ENCODE data around the gene THRAP3.

Gene THRAP3

GRCh38 chr1:36327421-36328087, 103.3 kb downstream of the THRAP3 start:
- no peak for DNase-seq

GRCh38 chr1:36328088-36328480, 103.8 kb downstream of the THRAP3 start:
- DNase-seq: no peak

- no peak for DNase-seq
Observed at GRCh38 chr1:36328713-36329112, 104.5 kb downstream of the THRAP3 start.

GRCh38 chr1:36329817-36330216, 105.6 kb downstream of the THRAP3 start:
- DNase-seq: no peak

GRCh38 chr1:36330940-36331339, 106.7 kb downstream of the THRAP3 start:
- no peak for DNase-seq

GRCh38 chr1:36337830-36338229, 113.6 kb downstream of the THRAP3 start:
- DNase-seq: no peak

- peak; percentile 18 for DNase-seq
Observed at GRCh38 chr1:36339215-36339614, 115.0 kb downstream of the THRAP3 start.

- DNase-seq: no peak
Observed at GRCh38 chr1:36339615-36340014, 115.4 kb downstream of the THRAP3 start.

GRCh38 chr1:36341626-36342320, 117.5 kb downstream of the THRAP3 start:
- no peak for DNase-seq

- DNase-seq: peak; percentile 30
Observed at GRCh38 chr1:36342426-36343185, 118.4 kb downstream of the THRAP3 start.

- DNase-seq: no peak
Observed at GRCh38 chr1:36343651-36344394, 119.6 kb downstream of the THRAP3 start.

GRCh38 chr1:36344395-36344680, 120.1 kb downstream of the THRAP3 start:
- no peak for DNase-seq

- no peak for DNase-seq
Observed at GRCh38 chr1:36345353-36345752, 121.1 kb downstream of the THRAP3 start.

GRCh38 chr1:36346741-36347370, 122.6 kb downstream of the THRAP3 start:
- no peak for DNase-seq

GRCh38 chr1:36349241-36349671, 125.0 kb downstream of the THRAP3 start:
- no peak for DNase-seq

- no peak for DNase-seq
Observed at GRCh38 chr1:36349839-36350238, 125.6 kb downstream of the THRAP3 start.

- no peak for DNase-seq
Observed at GRCh38 chr1:36350659-36351226, 126.5 kb downstream of the THRAP3 start.

- DNase-seq: peak; percentile 88
Observed at GRCh38 chr1:36351227-36351977, 127.2 kb downstream of the THRAP3 start.

- DNase-seq: no peak
Observed at GRCh38 chr1:36352125-36352909, 128.1 kb downstream of the THRAP3 start.

GRCh38 chr1:36352910-36353878, 129.0 kb downstream of the THRAP3 start:
- DNase-seq: no peak

Data from eye (tissue), 1 donor.